AG20443 (cell line): ENCODE measurements around the gene PRR5L.

Experiments used
- DNase-seq: peaks from one replicate; pipeline ENCODE4 v3.0.0; 2012; ENCODE audit warnings: low spot score, mixed read lengths

The PRR5L gene

GRCh38 chr11:36295926-36296325, at the start of gene PRR5L:
PRR5L (plus strand) TSS chr11:36296288; CDS start chr11:36401122, 104,834 bp downstream.
- no peak for DNase-seq

- no peak for DNase-seq
These were observed 48.6 kb upstream of the PRR5L start for GRCh38 chr11:36247493-36247892.

GRCh38 chr11:36248436-36248835, 47.7 kb upstream of the PRR5L start:
- DNase-seq: no peak

- peak; percentile 71 for DNase-seq
These were observed 46.8 kb upstream of the PRR5L start for GRCh38 chr11:36249246-36249645.

GRCh38 chr11:36251823-36252222, 44.3 kb upstream of the PRR5L start:
- DNase-seq: no peak

- DNase-seq: no peak
These were observed 42.9 kb upstream of the PRR5L start for GRCh38 chr11:36253238-36253637.

GRCh38 chr11:36254713-36255112, 41.4 kb upstream of the PRR5L start:
- peak; percentile 36 for DNase-seq

GRCh38 chr11:36257351-36257750, 38.7 kb upstream of the PRR5L start:
- DNase-seq: no peak

- peak; percentile 85 for DNase-seq
These were observed 37.2 kb upstream of the PRR5L start for GRCh38 chr11:36258730-36259360.

GRCh38 chr11:36261094-36261493, 35.0 kb upstream of the PRR5L start:
- no peak for DNase-seq

- no peak for DNase-seq
These were observed 31.8 kb upstream of the PRR5L start for GRCh38 chr11:36264011-36264972.

- no peak for DNase-seq
These were observed 31.1 kb upstream of the PRR5L start for GRCh38 chr11:36264973-36265344.

- DNase-seq: peak; percentile 82
These were observed 30.1 kb upstream of the PRR5L start for GRCh38 chr11:36265793-36266628.

GRCh38 chr11:36266767-36267166, 29.3 kb upstream of the PRR5L start:
- no peak for DNase-seq

GRCh38 chr11:36268337-36268985, 27.6 kb upstream of the PRR5L start:
- no peak for DNase-seq

GRCh38 chr11:36270701-36271100, 25.4 kb upstream of the PRR5L start:
- no peak for DNase-seq

GRCh38 chr11:36271794-36272407, 24.2 kb upstream of the PRR5L start:
- no peak for DNase-seq

- no peak for DNase-seq
These were observed 23.0 kb upstream of the PRR5L start for GRCh38 chr11:36273110-36273509.

GRCh38 chr11:36274414-36274813, 21.7 kb upstream of the PRR5L start:
- DNase-seq: no peak

GRCh38 chr11:36278531-36279282, 17.4 kb upstream of the PRR5L start:
- DNase-seq: no peak

- no peak for DNase-seq
These were observed 15.6 kb upstream of the PRR5L start for GRCh38 chr11:36280531-36280930.
